ENCODE measurements around the gene LMBRD1. TPM values are rescaled to one million over a fixed set of nuclear protein-coding genes. Genes with fewer than 3 reads are reported as not detected.
"Not testable (repeated sequence)": the region's sequence is repeated elsewhere in the genome, so short reads cannot be mapped to it uniquely, and the experiment has no call there.

The LMBRD1 gene
- total and polyA plus RNA-seq, 2 of the 13 experiments (the other 11 are each of a cell fraction or from before 2014, with no cell fraction given) = 18.9 to 21.5 TPM

DNA sequence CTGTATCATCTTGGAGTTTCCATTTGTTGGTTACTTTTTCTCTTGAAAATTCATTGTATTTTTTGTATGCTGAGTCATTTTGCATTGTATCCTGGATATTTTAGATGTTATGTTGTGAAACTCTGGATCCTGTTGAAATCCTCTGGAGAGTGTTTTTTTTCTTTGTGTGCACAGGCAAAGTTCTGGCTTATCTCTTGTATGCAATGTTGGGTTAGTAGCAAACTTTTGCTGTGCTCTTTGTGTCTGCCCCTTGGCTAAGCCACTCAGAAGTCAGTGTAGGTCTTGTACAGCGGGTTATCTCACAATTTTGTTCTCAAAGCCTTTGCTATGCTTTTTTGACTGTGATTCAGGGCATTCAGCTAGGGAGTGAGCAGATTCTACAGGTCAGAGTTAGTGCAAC, 29.1 kb upstream of the LMBRD1 start (continued):
- TF ChIP-seq GABPA (IDR thresholded peaks at IDR 0.05; ENCODE audit: low read depth, low read length) (no peak), GABPA (CRISPR knock-in tag; IDR thresholded peaks at IDR 0.05; ENCODE audit: low read depth) (no peak)

- H3K36me3 ChIP-seq (replicated peaks in 1 of 2; ENCODE audit: control insufficient read depth in 1 of 2, insufficient read depth in 2 of 2, low read length in 2 of 2); H3K9me3 ChIP-seq (ENCODE audit: low read length); DNase-seq (ENCODE audit: low spot score); H3K4me3 ChIP-seq (replicated peaks in 1 of 3; ENCODE audit: insufficient read depth in 1 of 3, low read depth in 2 of 3, low read length in 3 of 3); CTCF ChIA-PET (ENCODE audit: low intra/inter-chr PET ratio, low total read pairs); in situ Hi-C loops (cut with HindIII; ENCODE audit: extremely low pct_ligation_motif_present, low pct_unique_long_range_greater_than_20kb); POLR2A ChIA-PET; ATAC-seq; H3K4me2 ChIP-seq (ENCODE audit: low read depth, low read length); H4K20me1 ChIP-seq (ENCODE audit: insufficient read depth, low read length); BruUV-seq (replicated peaks); H2AFZ ChIP-seq (ENCODE audit: low read length); H3K9ac ChIP-seq (ENCODE audit: insufficient read depth, low read depth, low read length); H3K27me3 ChIP-seq (ENCODE audit: control insufficient read depth in 1 of 2, insufficient read depth in 2 of 2, low read length in 2 of 2); intact Hi-C loops (cut with micrococcal nuclease; ENCODE audit: unreplicated experiment); FAIRE-seq; H3K79me2 ChIP-seq (ENCODE audit: insufficient read depth, low read length); H3K4me1 ChIP-seq (ENCODE audit: insufficient read depth, low read length); H3K27ac ChIP-seq (ENCODE audit: extremely low read length, insufficient read depth, low read length): not testable (repeated sequence)
- WGBS (ENCODE audit: low lambda C conversion rate) = 70% methylated on average over 5 of the region's 5 CpGs
These were observed 27.5 kb upstream of the LMBRD1 start for GRCh38 chr6:69824355-69824754.

DNA sequence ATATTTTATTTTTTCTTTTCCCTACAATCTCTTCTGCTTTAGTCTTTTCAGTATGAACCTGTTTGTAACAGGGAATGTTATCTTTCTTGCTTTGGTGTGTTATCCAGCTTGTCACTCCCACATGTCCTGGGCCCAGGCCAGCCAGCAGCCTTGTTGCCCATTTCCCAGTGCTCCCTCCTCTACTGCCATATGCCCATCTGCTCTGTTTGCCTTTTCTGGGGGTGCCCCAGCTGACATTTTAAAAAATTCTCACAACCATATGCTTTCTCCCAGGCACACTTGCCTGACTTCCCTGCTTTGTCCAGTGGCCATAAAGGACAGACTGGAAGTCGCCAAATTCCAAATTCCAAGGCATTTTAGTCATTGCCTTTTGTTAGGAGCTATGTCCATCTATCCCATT, 23.6 kb upstream of the LMBRD1 start:
- BruUV-seq (replicated peaks) = no TSS peak
- Histone ChIP-seq H3K4me3 (replicated peaks in 1 of 3; ENCODE audit: insufficient read depth in 1 of 3, low read depth in 2 of 3, low read length in 3 of 3) (no peak overlapping the region), H3K4me2 (ENCODE audit: low read depth, low read length) (no peak overlapping the region), H2AFZ (ENCODE audit: low read length) (no peak overlapping the region), H3K79me2 (ENCODE audit: insufficient read depth, low read length) (no peaks in the 10 kb centered on the region), H3K9ac (ENCODE audit: insufficient read depth, low read depth, low read length) (no peak overlapping the region), H3K9me3 (ENCODE audit: low read length) (no peaks in the 10 kb centered on the region), H3K27me3 (ENCODE audit: control insufficient read depth in 1 of 2, insufficient read depth in 2 of 2, low read length in 2 of 2) (no peaks in the 10 kb centered on the region), H3K4me1 (ENCODE audit: insufficient read depth, low read length) (0 out of 2 replicates have a peak, but pooled peaks cover 5% of the 10 kb centered on the region), H4K20me1 (ENCODE audit: insufficient read depth, low read length) (no peaks in the 10 kb centered on the region), H3K27ac (ENCODE audit: extremely low read length, insufficient read depth, low read length) (no peak overlapping the region), H3K36me3 (replicated peaks in 1 of 2; ENCODE audit: control insufficient read depth in 1 of 2, insufficient read depth in 2 of 2, low read length in 2 of 2) (no peaks in the 10 kb centered on the region)
- POLR2A ChIA-PET = no interaction called here
- 0% methylated on average over 1 of the region's 1 CpG for WGBS (ENCODE audit: low lambda C conversion rate)
- ATAC-seq (no peak), DNase-seq (ENCODE audit: low spot score) (no peak), FAIRE-seq (no peak)
- in situ Hi-C loops (cut with HindIII; ENCODE audit: extremely low pct_ligation_motif_present, low pct_unique_long_range_greater_than_20kb) (no loop called here), intact Hi-C loops (cut with micrococcal nuclease; ENCODE audit: unreplicated experiment) (no loop called here)
- CTCF ChIA-PET (ENCODE audit: low intra/inter-chr PET ratio, low total read pairs) = no interaction called here
- TF ChIP-seq NFYB (CRISPR knock-in tag; IDR thresholded peaks at IDR 0.05) (no peak), RXRA (CRISPR knock-in tag; IDR thresholded peaks at IDR 0.05) (no peak)

All from HepG2 (cell line).